Activated CD8-positive, alpha-beta memory T cell treated with anti-CD3 and anti-CD28 coated beads, Interleukin-2, amount 10 ng/mL, durations not matched to agents 7 days and 5 days (primary cell): Measurements from ENCODE around the gene GLIS2. TPM values are rescaled to one million over a fixed set of nuclear protein-coding genes. Genes with fewer than 3 reads are reported as not detected.

ENCODE experiments used
- ATAC-seq: fragments of 150-1000 bp; cut with Tn5 transposase; one replicate; pipeline ENCODE4 v1.10.0; 2021; ENCODE audit warnings: moderate library complexity
- CTCF ChIA-PET: fragments of 350-600 bp; sonication (Branson Sonifier 250); formaldehyde crosslinking; loops from one replicate; lab custom pipeline; 2021; ENCODE audit warnings: antibody characterized with exemption; lab: Charles Lee
- DNase-seq: peaks from one replicate; pipeline ENCODE4 v3.0.0-alpha.2; 2020
- H3K27ac Mint-ChIP-seq: one replicate; pipeline ENCODE4 v1.8.0; 2021; ENCODE audit warnings: mild to moderate bottlenecking, mixed read lengths
- H3K27me3 Mint-ChIP-seq: one replicate; pipeline ENCODE4 v1.8.0; 2021; ENCODE audit warnings: mixed read lengths
- H3K36me3 Mint-ChIP-seq: one replicate; pipeline ENCODE4 v1.8.0; 2021; ENCODE audit warnings: mild to moderate bottlenecking, mixed read lengths
- H3K4me1 Mint-ChIP-seq: one replicate; pipeline ENCODE4 v1.8.0; 2021; ENCODE audit warnings: mixed read lengths
- H3K4me3 Mint-ChIP-seq: one replicate; pipeline ENCODE4 v1.8.0; 2021; ENCODE audit warnings: mild to moderate bottlenecking, moderate library complexity, mixed read lengths
- H3K9me3 Mint-ChIP-seq: one replicate; pipeline ENCODE4 v1.8.0; 2022; ENCODE audit warnings: low read depth, mixed read lengths
- total RNA-seq, 2 experiments: library from RNA; stranded (reverse); gene quantifications; one replicate each; pipeline ENCODE4 v1.2.3, GENCODE V29; 2021

Gene GLIS2
- total RNA-seq, 2 experiments from 2014 or later, result 0.55 to 0.63 TPM

DNA sequence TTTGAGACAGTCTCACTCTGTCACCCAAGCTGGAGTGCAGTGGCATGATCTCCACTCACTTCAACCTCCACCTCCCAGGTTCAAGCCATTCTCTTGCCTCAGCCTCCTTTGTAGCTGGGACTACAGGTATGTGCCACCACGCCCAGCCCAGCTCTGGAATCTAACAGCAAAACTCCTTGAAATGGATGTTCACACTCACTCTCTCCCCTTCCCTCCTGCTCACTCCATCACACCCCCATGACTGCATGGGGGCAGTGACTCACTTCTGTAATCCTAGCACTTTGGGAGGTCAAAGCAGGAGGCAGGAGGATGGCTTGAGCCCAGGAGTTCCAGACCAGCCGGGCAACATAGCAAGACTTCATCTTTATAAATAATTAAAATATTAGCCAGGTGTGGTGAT lies 31.9 kb upstream of the GLIS2 start:
- Mint-ChIP-seq H3K4me1 (peaks cover 9% of the 10 kb centered on the region), H3K36me3 (no peaks in the 10 kb centered on the region)
- no peak for DNase-seq

DNA sequence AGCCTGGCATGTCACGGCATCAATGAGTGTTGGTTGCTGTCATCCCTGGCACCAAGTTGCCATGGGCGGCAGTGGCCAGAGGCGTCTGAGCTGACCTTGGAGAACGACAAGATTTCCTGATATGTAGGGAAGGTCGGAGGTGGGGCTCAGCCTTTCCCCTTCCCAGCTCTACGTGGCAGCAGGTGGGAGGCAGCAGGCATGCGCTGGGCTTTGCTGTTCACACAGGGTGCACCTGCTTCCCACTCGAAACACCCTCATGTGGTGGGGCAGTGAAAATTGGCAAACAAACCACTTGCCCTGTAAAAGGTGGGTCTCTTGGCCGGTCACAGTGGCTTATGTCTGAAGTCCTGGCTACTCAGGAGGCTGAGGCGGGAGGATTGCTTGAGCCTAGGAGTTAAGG lies 30.7 kb upstream of the GLIS2 start:
- Mint-ChIP-seq H3K27me3 (peaks cover 6% of the 10 kb centered on the region), H3K27ac (no peak overlapping the region), H3K4me1 (peaks cover 9% of the 10 kb centered on the region), H3K9me3 (no peaks in the 10 kb centered on the region), H3K36me3 (no peaks in the 10 kb centered on the region), H3K4me3 (no peak overlapping the region)
- ATAC-seq, result no peak
- CTCF ChIA-PET, result interaction anchor here (1.7 to 4.5 kb wide), 2 partner anchors 11 to 13 kb away, joined by 6 to 16 read pairs; partner anchors contain the start of gene TFAP4
- DNase-seq, result no peak

More for the DNA sequence above, 31.9 kb upstream of the GLIS2 start:
- CTCF ChIA-PET, result interaction anchor here (1.4 to 4.5 kb wide), 4 partner anchors 10 to 44 kb away, joined by 4 to 16 read pairs (median 7); partner anchors contain the start of gene TFAP4
- peaks cover 6% of the 10 kb centered on the region for H3K27me3 Mint-ChIP-seq
- no peak for ATAC-seq
- H3K27ac Mint-ChIP-seq, result no peak overlapping the region
- H3K9me3 Mint-ChIP-seq, result no peaks in the 10 kb centered on the region
- H3K4me3 Mint-ChIP-seq, result no peak overlapping the region

DNA sequence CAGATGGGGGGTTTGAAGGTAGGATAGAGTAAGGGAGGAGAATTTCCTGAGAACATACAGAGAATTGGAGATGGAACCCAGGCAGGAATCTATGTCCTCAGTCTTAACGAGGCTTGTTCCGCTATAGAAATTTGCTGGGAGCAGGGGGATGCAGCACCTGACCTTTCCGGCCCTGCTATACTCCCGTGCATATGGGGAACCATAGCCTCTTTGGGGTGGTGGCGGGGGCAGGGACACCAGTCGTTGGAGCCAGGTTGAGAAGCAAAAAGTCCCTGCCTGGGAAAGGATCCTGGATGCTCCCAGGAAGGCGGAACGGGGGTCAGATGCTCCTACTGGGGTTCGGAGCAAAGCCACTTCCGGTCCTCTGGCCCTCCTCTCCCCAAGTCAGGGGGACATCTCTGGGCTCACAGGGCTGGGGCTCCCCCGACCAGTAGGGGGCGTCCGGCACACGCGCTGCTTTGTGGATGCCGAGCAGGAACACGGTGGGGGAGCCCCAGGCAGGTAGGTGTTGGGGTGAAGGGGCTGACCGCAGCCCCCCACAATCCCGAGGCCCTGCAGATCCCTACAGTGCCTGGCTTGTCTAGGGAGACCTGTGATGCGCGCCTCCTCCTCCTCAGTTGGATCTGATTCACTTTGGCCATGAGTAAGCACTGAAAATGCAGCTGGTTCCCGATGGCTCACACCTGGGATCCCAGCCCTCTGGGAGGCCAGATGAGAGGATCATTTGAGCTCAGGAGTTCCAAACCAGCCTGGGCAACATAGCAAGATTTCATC lies 27.5 kb upstream of the GLIS2 start:
- peaks cover 9% of the 10 kb centered on the region for H3K4me1 Mint-ChIP-seq
- H3K36me3 Mint-ChIP-seq, result no peaks in the 10 kb centered on the region
- H3K4me3 Mint-ChIP-seq, result no peak overlapping the region
- no peak overlapping the region for H3K27ac Mint-ChIP-seq
- DNase-seq (peak; percentile 84), ATAC-seq (peak; percentile 98)
- CTCF ChIA-PET, result interaction anchor here (0.6 to 3.5 kb wide), 23 partner anchors 9 to 217 kb away, joined by 3 to 101 read pairs (median 5); partner anchors contain the start of genes GLIS2 and TFAP4
- H3K9me3 Mint-ChIP-seq, result no peaks in the 10 kb centered on the region
- H3K27me3 Mint-ChIP-seq, result peaks cover 5% of the 10 kb centered on the region

DNA sequence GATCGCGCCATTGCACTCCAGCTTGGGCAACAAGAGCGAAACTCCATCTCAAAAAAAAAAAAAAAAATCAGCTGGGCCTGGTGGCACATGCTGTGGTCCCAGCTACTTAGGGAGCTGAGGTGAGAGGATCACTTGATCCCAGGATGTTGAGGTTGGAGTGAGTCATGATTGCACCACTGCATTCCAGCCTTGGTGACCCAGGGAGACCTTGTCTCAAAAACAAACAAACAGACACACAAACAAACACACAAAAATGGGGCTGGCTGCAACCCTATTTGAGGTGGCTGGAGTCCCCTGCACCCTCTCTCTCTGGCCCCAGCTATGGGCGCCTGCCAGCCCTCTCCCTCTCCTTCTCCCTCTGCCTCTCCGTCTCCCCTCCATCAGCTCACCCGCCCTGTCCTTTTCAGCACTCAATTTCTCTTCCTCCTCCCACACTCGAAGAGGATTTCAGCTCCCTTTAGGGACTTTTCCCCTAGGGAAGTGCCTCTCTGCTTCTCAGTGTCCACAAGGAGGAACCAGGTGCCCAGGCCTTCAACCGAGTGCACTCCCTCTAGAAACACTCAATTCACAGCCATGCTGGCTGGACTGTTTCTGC lies 25.5 kb upstream of the GLIS2 start:
- Mint-ChIP-seq H3K9me3 (no peaks in the 10 kb centered on the region), H3K27me3 (peaks cover 6% of the 10 kb centered on the region), H3K36me3 (no peaks in the 10 kb centered on the region), H3K27ac (no peak overlapping the region), H3K4me3 (no peak overlapping the region), H3K4me1 (peaks cover 9% of the 10 kb centered on the region)
- DNase-seq (no peak), ATAC-seq (no peak)
- CTCF ChIA-PET, result interaction anchor here (0.7 to 3.5 kb wide), 8 partner anchors 10 to 87 kb away, joined by 3 to 101 read pairs (median 3); no protein-coding TSS in a partner anchor

DNA sequence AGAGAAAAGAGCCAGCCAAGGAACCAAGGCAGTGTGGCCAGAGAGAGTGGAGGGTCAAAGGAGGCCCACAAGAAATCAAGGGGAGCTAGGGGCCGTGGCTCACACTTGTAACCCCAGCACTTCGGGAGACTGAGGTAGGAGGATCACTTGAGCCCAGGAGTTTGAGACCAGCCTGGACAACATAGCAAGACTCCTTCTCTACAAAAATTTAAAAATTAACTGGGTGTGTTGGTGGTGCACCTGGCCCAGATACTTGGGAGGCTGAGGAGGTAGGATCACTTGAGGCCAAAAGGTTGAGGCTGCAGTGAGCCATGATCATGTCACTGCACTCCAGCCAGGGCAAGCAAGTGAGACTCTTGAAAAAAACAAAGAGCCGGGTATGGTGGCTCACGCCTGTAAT lies 24.2 kb upstream of the GLIS2 start:
- ATAC-seq (no peak), DNase-seq (no peak)
- H3K36me3 Mint-ChIP-seq, result no peaks in the 10 kb centered on the region
- CTCF ChIA-PET, result interaction anchor here (1.2 to 3.5 kb wide), 2 partner anchors 20 to 38 kb away, joined by 3 to 101 read pairs; no protein-coding TSS in a partner anchor
- no peaks in the 10 kb centered on the region for H3K9me3 Mint-ChIP-seq
- no peak overlapping the region for H3K4me3 Mint-ChIP-seq
- H3K27ac Mint-ChIP-seq, result no peak overlapping the region
- peaks cover 9% of the 10 kb centered on the region for H3K4me1 Mint-ChIP-seq
- H3K27me3 Mint-ChIP-seq, result peaks cover 6% of the 10 kb centered on the region

DNA sequence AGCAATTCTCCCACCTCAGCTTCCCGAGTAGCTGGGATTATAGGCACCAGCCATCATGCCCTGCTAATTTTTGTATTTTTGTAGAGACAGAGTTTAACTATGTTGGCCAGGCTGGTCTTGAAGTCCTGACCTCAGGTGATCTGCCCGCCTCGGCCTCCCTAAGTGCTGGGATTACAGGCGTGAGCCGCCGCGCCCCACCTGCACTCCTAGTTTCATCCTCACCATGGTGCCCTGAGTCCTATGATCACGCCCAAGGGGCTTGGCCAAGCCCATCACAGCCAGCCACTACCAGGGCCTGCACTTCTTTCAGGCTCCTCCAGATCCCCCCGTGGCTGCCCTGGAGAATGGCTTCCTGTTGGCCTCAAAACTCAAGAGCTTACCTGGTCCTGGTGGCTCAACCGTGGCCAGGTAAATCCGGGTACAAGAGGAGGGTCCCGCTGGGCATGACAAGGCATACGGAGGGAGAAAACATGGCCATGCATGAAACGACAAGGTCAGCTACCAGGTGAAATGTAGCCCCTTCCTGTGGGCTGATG lies 22.6 kb upstream of the GLIS2 start:
- no peak overlapping the region for H3K27ac Mint-ChIP-seq
- H3K36me3 Mint-ChIP-seq, result no peaks in the 10 kb centered on the region
- H3K4me3 Mint-ChIP-seq, result no peak overlapping the region
- ATAC-seq, result no peak
- H3K4me1 Mint-ChIP-seq, result peaks cover 3% of the 10 kb centered on the region
- no peaks in the 10 kb centered on the region for H3K9me3 Mint-ChIP-seq
- H3K27me3 Mint-ChIP-seq, result peaks cover 6% of the 10 kb centered on the region
- CTCF ChIA-PET, result no interaction called here
- no peak for DNase-seq

DNA sequence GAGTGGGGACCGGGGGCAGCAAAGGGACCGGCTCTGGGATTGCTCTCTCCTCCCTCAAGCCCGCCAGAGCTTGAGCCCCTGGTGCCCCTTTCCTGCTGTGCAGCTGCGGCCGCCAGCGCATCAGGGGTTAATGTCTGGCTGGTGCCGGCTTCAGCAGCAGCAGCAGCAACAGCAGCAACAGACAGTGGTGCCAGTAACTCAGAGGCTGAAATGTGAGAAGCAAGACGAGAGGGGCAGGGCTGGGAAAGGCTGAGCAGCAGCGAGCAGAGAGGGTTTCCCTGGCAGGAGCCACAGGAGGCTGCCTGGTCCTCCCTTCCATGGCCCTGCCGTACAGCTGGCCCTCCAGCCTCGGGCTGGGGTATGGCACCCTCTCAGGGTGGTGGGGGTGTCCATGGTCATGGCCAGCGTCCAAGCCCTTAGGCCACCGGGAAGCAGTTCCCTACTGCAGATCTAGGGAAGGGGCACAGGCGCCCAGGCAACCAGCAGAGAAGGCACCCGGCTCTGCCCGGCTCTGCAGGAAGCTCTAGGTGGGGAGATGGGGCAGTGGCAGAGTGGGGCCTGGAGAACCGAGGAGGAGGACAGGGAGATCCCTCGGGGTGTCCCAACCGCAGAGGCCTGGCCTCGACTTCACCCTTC lies 21.9 kb upstream of the GLIS2 start:
- no peaks in the 10 kb centered on the region for H3K4me1 Mint-ChIP-seq
- no peak overlapping the region for H3K27ac Mint-ChIP-seq
- CTCF ChIA-PET, result interaction anchor here (1.1 kb wide), 1 partner anchor 16 kb away, joined by 3 read pairs; no protein-coding TSS in a partner anchor
- H3K4me3 Mint-ChIP-seq, result no peak overlapping the region
- DNase-seq, result no peak
- no peaks in the 10 kb centered on the region for H3K9me3 Mint-ChIP-seq
- H3K27me3 Mint-ChIP-seq, result peaks cover 6% of the 10 kb centered on the region
- no peak for ATAC-seq
- H3K36me3 Mint-ChIP-seq, result no peaks in the 10 kb centered on the region

DNA sequence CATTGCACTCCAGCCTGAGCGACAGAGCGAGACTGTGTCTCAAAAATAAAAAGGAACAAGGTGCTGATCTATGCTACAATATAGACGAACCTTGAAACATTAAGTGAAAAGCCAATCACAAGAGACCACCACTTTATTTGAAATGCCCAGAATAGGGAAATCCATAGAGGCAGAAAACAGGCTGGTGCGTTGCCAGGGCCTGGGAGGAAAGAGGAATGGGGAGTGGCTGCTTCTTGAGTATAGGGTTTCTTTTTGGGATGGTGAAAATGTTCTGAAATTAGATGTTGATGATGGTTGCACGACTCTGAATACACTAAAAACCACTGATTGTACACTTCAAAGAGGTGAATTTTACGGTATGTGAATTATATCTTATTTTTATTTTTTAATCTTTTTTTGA lies 20.3 kb upstream of the GLIS2 start:
- H3K4me3 Mint-ChIP-seq, result no peak overlapping the region
- no peaks in the 10 kb centered on the region for H3K36me3 Mint-ChIP-seq
- no peak overlapping the region for H3K27ac Mint-ChIP-seq
- H3K4me1 Mint-ChIP-seq, result no peaks in the 10 kb centered on the region
- ATAC-seq (no peak), DNase-seq (no peak)
- CTCF ChIA-PET, result interaction anchor here (0.7 kb wide), 1 partner anchor 107 kb away, joined by 4 read pairs; no protein-coding TSS in a partner anchor
- H3K27me3 Mint-ChIP-seq, result peaks cover 6% of the 10 kb centered on the region
- H3K9me3 Mint-ChIP-seq, result no peaks in the 10 kb centered on the region

DNA sequence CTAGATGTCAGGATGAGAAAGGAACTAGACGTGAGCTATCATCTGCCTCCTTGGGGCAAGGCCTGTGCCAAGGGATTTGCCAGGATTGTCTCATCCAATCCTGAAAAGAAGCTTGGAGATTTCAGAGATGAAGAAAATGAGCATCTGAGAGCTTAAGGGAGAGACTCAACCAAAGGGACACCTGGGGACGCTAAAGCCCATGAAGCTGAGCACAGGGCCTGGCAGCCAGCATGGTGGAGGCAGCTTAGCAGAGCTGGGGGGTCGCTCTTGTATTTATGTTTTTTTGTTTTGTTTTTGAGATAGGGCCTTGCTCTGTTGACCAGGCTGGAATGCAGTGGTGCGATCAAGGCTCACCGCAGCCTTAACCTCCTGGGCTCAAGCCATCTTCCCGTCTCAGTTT lies 18.4 kb upstream of the GLIS2 start:
- no peak overlapping the region for H3K4me3 Mint-ChIP-seq
- H3K27me3 Mint-ChIP-seq, result peaks cover 6% of the 10 kb centered on the region
- no peaks in the 10 kb centered on the region for H3K4me1 Mint-ChIP-seq
- no peaks in the 10 kb centered on the region for H3K36me3 Mint-ChIP-seq
- no peaks in the 10 kb centered on the region for H3K9me3 Mint-ChIP-seq
- CTCF ChIA-PET, result interaction anchor here (1.0 to 2.1 kb wide), 3 partner anchors 8 to 31 kb away, joined by 6 read pairs; no protein-coding TSS in a partner anchor
- DNase-seq (no peak), ATAC-seq (no peak)
- no peak overlapping the region for H3K27ac Mint-ChIP-seq

DNA sequence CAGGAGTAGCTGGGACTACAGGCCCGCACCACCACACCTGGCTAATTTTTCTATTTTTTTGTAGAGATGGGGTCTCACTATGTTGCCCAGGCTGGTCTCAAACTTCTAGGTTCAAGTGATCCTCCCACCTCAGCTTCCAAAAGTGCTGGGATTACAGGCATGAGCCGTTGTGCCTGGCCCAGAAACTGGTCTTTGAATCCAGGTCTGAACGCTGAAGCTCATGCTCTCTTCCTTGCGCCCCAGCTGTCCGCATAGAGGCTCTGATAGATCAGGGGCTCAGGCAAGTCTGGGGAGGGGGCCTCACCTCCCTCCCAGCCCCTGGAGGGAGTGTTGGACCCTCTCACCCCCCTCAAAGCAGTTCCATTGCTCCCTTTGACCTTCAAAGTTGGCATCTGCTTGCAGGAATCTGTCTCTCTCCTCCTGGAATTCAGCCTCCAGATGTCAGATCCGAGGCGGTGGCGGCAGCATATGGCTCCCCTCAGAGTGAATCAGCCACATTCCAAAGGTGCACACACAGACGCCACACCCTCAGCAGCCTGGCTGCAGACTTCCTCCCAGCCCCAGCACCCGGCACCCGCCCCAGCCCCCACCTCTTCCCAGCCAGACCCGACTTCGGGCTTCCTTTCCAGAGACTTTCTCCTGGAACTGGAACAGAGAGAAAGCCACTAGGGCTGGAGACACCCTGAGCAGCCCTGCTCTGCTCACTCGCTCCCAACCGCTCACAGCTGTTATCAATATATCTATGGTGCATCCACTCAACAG lies 16.9 kb upstream of the GLIS2 start:
- DNase-seq (no peak), ATAC-seq (no peak)
- H3K27me3 Mint-ChIP-seq, result no peaks in the 10 kb centered on the region
- H3K9me3 Mint-ChIP-seq, result no peaks in the 10 kb centered on the region
- no peaks in the 10 kb centered on the region for H3K36me3 Mint-ChIP-seq
- H3K27ac Mint-ChIP-seq, result no peak overlapping the region
- no peaks in the 10 kb centered on the region for H3K4me1 Mint-ChIP-seq
- CTCF ChIA-PET, result interaction anchor here (2.1 to 3.6 kb wide), 2 partner anchors 9 to 29 kb away, joined by 6 to 13 read pairs; no protein-coding TSS in a partner anchor
- no peak overlapping the region for H3K4me3 Mint-ChIP-seq

DNA sequence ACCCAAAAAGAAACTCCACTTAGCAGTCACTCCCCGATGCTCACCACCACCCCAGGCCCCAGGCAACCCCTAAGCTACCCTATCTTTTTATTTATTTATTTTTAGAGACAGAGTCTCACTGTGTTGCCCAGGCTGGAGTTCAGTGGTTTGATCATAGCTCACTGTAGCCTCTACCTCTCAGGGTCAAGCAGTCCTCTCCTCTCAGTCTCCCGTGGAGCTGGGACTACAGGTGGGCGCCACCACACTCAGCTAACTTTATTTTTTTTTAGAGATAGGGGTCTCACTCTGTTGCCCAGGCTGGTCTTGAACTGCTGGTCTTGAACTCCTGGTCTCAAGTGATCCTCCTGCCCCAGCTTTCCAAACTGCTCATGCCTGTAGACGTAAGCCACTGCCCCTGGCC lies 14.7 kb upstream of the GLIS2 start:
- ATAC-seq, result no peak
- H3K9me3 Mint-ChIP-seq, result no peaks in the 10 kb centered on the region
- peaks cover 6% of the 10 kb centered on the region for H3K4me1 Mint-ChIP-seq
- H3K27me3 Mint-ChIP-seq, result no peaks in the 10 kb centered on the region
- H3K4me3 Mint-ChIP-seq, result no peak overlapping the region
- H3K27ac Mint-ChIP-seq, result no peak overlapping the region
- peaks cover 2% of the 10 kb centered on the region for H3K36me3 Mint-ChIP-seq
- CTCF ChIA-PET, result interaction anchor here (1.0 to 3.6 kb wide), 4 partner anchors 8 to 47 kb away, joined by 3 to 13 read pairs (median 6); no protein-coding TSS in a partner anchor
- no peak for DNase-seq

DNA sequence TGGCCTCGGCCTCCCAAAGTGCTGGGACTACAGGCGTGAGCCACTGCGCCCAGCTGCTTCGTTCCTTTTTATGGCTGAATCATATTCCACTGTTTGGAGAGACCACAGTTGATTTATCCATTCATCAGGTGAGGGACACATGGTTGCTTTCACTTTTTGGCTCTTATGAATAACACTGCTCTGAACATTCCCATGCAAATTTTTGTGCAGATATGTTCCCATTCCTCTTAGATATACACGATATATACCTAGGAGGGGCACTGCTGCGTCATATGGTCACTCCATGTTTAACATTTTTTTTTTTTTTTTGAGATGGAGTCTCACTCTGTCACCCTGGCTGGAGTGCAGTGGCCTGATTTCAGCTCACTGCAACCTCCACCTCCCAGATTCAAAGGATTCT lies 13.9 kb upstream of the GLIS2 start:
- Mint-ChIP-seq H3K27me3 (no peaks in the 10 kb centered on the region), H3K4me3 (no peak overlapping the region), H3K27ac (no peak overlapping the region), H3K36me3 (peaks cover 6% of the 10 kb centered on the region), H3K9me3 (no peaks in the 10 kb centered on the region), H3K4me1 (peaks cover 14% of the 10 kb centered on the region)
- ATAC-seq (no peak), DNase-seq (no peak)
- CTCF ChIA-PET, result interaction anchor here (0.7 to 2.0 kb wide), 2 partner anchors 26 to 43 kb away, joined by 3 to 9 read pairs; no protein-coding TSS in a partner anchor
